ENCODE results near the gene PTPDC1.
"Not testable (repeated sequence)": the region's sequence is repeated elsewhere in the genome, so short reads cannot be mapped to it uniquely, and the experiment has no call there.

The PTPDC1 gene

GRCh38 chr9:94094219-94095145 is 10.2 kb downstream of the PTPDC1 start:
- not testable (repeated sequence) for DNase-seq (ENCODE audit: low spot score)

- no peak for DNase-seq (ENCODE audit: low spot score)
Observed at GRCh38 chr9:94096819-94097577, 12.7 kb downstream of the PTPDC1 start.

GRCh38 chr9:94097788-94098414 is 13.6 kb downstream of the PTPDC1 start:
- DNase-seq (ENCODE audit: low spot score) = no peak

- no peak for DNase-seq (ENCODE audit: low spot score)
Observed at GRCh38 chr9:94100152-94100879, 16.1 kb downstream of the PTPDC1 start.

- no peak for DNase-seq (ENCODE audit: low spot score)
Observed at GRCh38 chr9:94101162-94101853, 17.0 kb downstream of the PTPDC1 start.

GRCh38 chr9:94108584-94108983 is 24.3 kb downstream of the PTPDC1 start:
- DNase-seq (ENCODE audit: low spot score) = no peak

GRCh38 chr9:94110821-94111252 is 26.6 kb downstream of the PTPDC1 start:
- DNase-seq (ENCODE audit: low spot score) = no peak

- DNase-seq (ENCODE audit: low spot score) = no peak
Observed at GRCh38 chr9:94111446-94111845, 27.2 kb downstream of the PTPDC1 start.

GRCh38 chr9:94112716-94113465 is 28.6 kb downstream of the PTPDC1 start:
- DNase-seq (ENCODE audit: low spot score) = no peak

- DNase-seq (ENCODE audit: low spot score) = not testable (repeated sequence)
Observed at GRCh38 chr9:94120088-94120487, 35.8 kb downstream of the PTPDC1 start.

- no peak for DNase-seq (ENCODE audit: low spot score)
Observed at GRCh38 chr9:94120854-94121376, 36.7 kb downstream of the PTPDC1 start.

GRCh38 chr9:94126844-94127243 is 42.6 kb downstream of the PTPDC1 start:
- no peak for DNase-seq (ENCODE audit: low spot score)

- DNase-seq (ENCODE audit: low spot score) = no peak
Observed at GRCh38 chr9:94127806-94128205, 43.5 kb downstream of the PTPDC1 start.

GRCh38 chr9:94128580-94128979 is 44.3 kb downstream of the PTPDC1 start:
- DNase-seq (ENCODE audit: low spot score) = no peak

GRCh38 chr9:94134629-94135028 is 50.4 kb downstream of the PTPDC1 start:
- DNase-seq (ENCODE audit: low spot score) = no peak

- DNase-seq (ENCODE audit: low spot score) = no peak
Observed at GRCh38 chr9:94135222-94135621, 51.0 kb downstream of the PTPDC1 start.

- DNase-seq (ENCODE audit: low spot score) = no peak
Observed at GRCh38 chr9:94139672-94140417, 55.6 kb downstream of the PTPDC1 start.

GRCh38 chr9:94140418-94140780 is 56.1 kb downstream of the PTPDC1 start:
- no peak for DNase-seq (ENCODE audit: low spot score)

Measured in CD4-positive, alpha-beta T cell treated with Interleukin-15 for 4 hours (primary cell).